WTC11 (cell line): Measurements from ENCODE around the gene CSPG4. TPM values are rescaled to one million over a fixed set of nuclear protein-coding genes. Genes with fewer than 3 reads are reported as not detected.

Source experiments
- ATAC-seq: fragments of 200-7000 bp; cut with Tn5 transposase; 2 replicates; pipeline ENCODE4 v1.10.0; 2021; ENCODE audit warnings: mild to moderate bottlenecking, moderate library complexity
- CTCF ChIA-PET: fragments of 300-600 bp; sonication (Branson Sonifier 250); formaldehyde crosslinking; loops from one replicate; lab custom pipeline; 2021; ENCODE audit warnings: antibody characterized with exemption; lab: Charles Lee
- POLR2A ChIA-PET: fragments of 350-600 bp; sonication (Branson Sonifier 250); formaldehyde crosslinking; loops from one replicate; lab custom pipeline; 2021; ENCODE audit warnings: antibody characterized with exemption; lab: Charles Lee
- DNase-seq: peaks from one replicate; pipeline ENCODE4 v3.0.0; 2021; ENCODE audit warnings: low spot score
- H3K27ac Mint-ChIP-seq: 2 replicates; pipeline ENCODE4 v1.8.0; 2021; ENCODE audit warnings: mixed read lengths
- H3K27me3 Mint-ChIP-seq: 2 replicates; pipeline ENCODE4 v1.8.0; 2021; ENCODE audit warnings: low read depth, mild to moderate bottlenecking, moderate library complexity, mixed read lengths
- H3K36me3 Mint-ChIP-seq: 2 replicates; pipeline ENCODE4 v1.8.0; 2021; ENCODE audit warnings: mixed read lengths
- H3K4me1 Mint-ChIP-seq: 2 replicates; pipeline ENCODE4 v1.8.0; 2022; ENCODE audit warnings: mixed read lengths
- H3K4me3 Mint-ChIP-seq: 2 replicates; pipeline ENCODE4 v1.8.0; 2021; ENCODE audit warnings: mild to moderate bottlenecking, moderate library complexity, mixed read lengths
- H3K9me3 Mint-ChIP-seq: 2 replicates; pipeline ENCODE4 v1.8.0; 2021; ENCODE audit warnings: mixed read lengths
- CREB1 ChIP-seq: sonication (generic); formaldehyde crosslinking; IDR thresholded peaks from 2 replicates; pipeline ENCODE4 v1.8.0; 2023; ENCODE audit warnings: mild to moderate bottlenecking, missing genetic modification reagents
- ELF4 ChIP-seq: sonication (generic); formaldehyde crosslinking; IDR thresholded peaks from 2 replicates; pipeline ENCODE4 v1.8.1; 2022; ENCODE audit warnings: low read depth, mild to moderate bottlenecking, moderate library complexity, missing genetic modification reagents
- SMAD4 ChIP-seq: sonication (generic); formaldehyde crosslinking; IDR thresholded peaks from 2 replicates; pipeline ENCODE4 v1.8.0; 2022; ENCODE audit warnings: mild to moderate bottlenecking, missing genetic modification reagents
- SOX15 ChIP-seq: fragments of 250-450 bp; sonication (Bioruptor Pico); IDR thresholded peaks from 2 replicates; pipeline ENCODE4 v1.9.0; 2021; ENCODE audit warnings: mild to moderate bottlenecking
- SP1 ChIP-seq: sonication (generic); formaldehyde crosslinking; conservative IDR thresholded peaks from 2 replicates; pipeline ENCODE4 v1.8.1; 2022; ENCODE audit warnings: missing genetic modification reagents
- TEAD1 ChIP-seq: sonication (generic); formaldehyde crosslinking; IDR thresholded peaks from 2 replicates; pipeline ENCODE4 v1.8.0; 2022; ENCODE audit warnings: mild to moderate bottlenecking, missing genetic modification reagents
- TP53 ChIP-seq: sonication (generic); formaldehyde crosslinking; IDR thresholded peaks from 2 replicates; pipeline ENCODE4 v1.8.1; 2023; ENCODE audit warnings: mild to moderate bottlenecking, missing genetic modification reagents
- ZNF317 ChIP-seq: sonication (generic); formaldehyde crosslinking; IDR thresholded peaks from 2 replicates; pipeline ENCODE4 v1.8.1; 2023; ENCODE audit warnings: low read depth, mild to moderate bottlenecking, moderate library complexity, missing genetic modification reagents, borderline replicate concordance
- ZNF396 ChIP-seq: fragments of 250-450 bp; sonication (Bioruptor Pico); IDR thresholded peaks from 2 replicates; pipeline ENCODE4 v1.8.0; 2021; ENCODE audit warnings: mild to moderate bottlenecking, moderate library complexity, borderline replicate concordance
- total RNA-seq: library from RNA; stranded (reverse); gene quantifications from 3 replicates; pipeline ENCODE4 v1.2.3, GENCODE V29; 2021
- TF ChIP-seq, protein P1 (sequence below): sonication (generic); formaldehyde crosslinking; IDR thresholded peaks from 2 replicates; pipeline ENCODE4 v1.8.0; 2022; ENCODE audit warnings: mild to moderate bottlenecking, missing genetic modification reagents
- TF ChIP-seq, protein P2 (sequence below): sonication (generic); formaldehyde crosslinking; IDR thresholded peaks from 2 replicates; pipeline ENCODE4 v1.8.0; 2023; ENCODE audit warnings: missing genetic modification reagents, mild to moderate bottlenecking, borderline replicate concordance
- TF ChIP-seq, protein P3 (sequence below): sonication (generic); formaldehyde crosslinking; IDR thresholded peaks from 2 replicates; pipeline ENCODE4 v1.8.1; 2022; ENCODE audit warnings: mild to moderate bottlenecking, missing genetic modification reagents, moderate library complexity, borderline replicate concordance
- TF ChIP-seq, protein P4 (sequence below): fragments of 250-450 bp; sonication (Bioruptor Pico); IDR thresholded peaks from 2 replicates; pipeline ENCODE4 v1.9.0; 2021; ENCODE audit warnings: mild to moderate bottlenecking, borderline replicate concordance
- TF ChIP-seq, protein P5 (sequence below): sonication (generic); formaldehyde crosslinking; IDR thresholded peaks from 2 replicates; pipeline ENCODE4 v1.8.1; 2023; ENCODE audit warnings: mild to moderate bottlenecking, moderate library complexity, missing genetic modification reagents

CSPG4 gene
- total RNA-seq, 1 experiment from 2014 or later: 2.9 TPM

DNA sequence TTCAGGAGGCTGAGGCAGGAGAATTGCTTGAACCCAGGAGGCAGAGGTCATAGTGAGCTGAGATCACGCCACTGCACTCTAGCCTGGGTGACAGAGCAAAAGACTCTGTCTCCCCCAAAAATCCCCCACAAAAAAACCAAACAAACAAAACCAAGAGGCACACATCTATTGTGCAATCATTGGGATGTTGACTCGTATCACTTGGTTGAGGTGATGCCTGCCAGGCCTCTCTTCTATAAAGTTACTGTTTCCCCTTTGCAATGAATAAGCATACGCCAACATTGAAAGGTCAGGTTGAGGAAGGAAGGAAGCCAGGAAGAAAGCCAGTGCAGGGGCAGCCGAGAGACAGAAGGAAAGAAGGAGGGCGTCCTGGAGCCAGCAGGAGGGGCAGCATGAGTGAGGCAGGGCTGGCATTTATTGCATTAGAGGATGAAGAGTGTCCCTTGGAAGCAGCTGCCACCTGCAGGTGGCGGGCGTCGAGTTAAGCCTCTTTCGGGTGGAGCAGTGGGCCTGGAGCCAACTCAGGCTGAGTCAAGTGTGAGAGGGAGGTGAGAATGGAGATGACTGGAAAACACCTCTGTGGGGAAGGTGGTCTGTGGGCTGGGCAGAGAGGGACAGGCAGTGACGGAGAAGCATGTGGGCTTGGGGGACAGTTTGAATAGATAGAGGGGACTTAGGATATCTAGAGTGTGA lies 8.3 kb upstream of the CSPG4 start:
- no peaks in the 10 kb centered on the region for H3K36me3 Mint-ChIP-seq
- DNase-seq (peak; percentile 54), ATAC-seq (peak; percentile 83)
- POLR2A ChIA-PET: no interaction called here
- no peak overlapping the region for H3K27ac Mint-ChIP-seq
- H3K4me1 Mint-ChIP-seq: no peaks in the 10 kb centered on the region; the same call in 1 of the 2 replicates
- H3K9me3 Mint-ChIP-seq: no peaks in the 10 kb centered on the region
- CTCF ChIA-PET: interaction anchor here (0.5 to 1.4 kb wide), 10 partner anchors 12 to 419 kb away, joined by 3 to 6 read pairs (median 3); no protein-coding TSS in a partner anchor
- H3K27me3 Mint-ChIP-seq: peaks cover 37% of the 10 kb centered on the region
- TF ChIP-seq TP53 (CRISPR knock-in tag): no peak
- no peak for TF ChIP-seq ZNF317 (CRISPR knock-in tag)
- TF ChIP-seq SOX15 (CRISPR knock-in tag): no peak
- TF ChIP-seq CREB1 (CRISPR knock-in tag): no peak
- no peak for TF ChIP-seq ZNF396 (CRISPR knock-in tag)
- TF ChIP-seq, protein P1, sequence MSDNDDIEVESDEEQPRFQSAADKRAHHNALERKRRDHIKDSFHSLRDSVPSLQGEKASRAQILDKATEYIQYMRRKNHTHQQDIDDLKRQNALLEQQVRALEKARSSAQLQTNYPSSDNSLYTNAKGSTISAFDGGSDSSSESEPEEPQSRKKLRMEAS (CRISPR knock-in tag): no peak
- no peak for TF ChIP-seq TEAD1
- TF ChIP-seq, protein P2, sequence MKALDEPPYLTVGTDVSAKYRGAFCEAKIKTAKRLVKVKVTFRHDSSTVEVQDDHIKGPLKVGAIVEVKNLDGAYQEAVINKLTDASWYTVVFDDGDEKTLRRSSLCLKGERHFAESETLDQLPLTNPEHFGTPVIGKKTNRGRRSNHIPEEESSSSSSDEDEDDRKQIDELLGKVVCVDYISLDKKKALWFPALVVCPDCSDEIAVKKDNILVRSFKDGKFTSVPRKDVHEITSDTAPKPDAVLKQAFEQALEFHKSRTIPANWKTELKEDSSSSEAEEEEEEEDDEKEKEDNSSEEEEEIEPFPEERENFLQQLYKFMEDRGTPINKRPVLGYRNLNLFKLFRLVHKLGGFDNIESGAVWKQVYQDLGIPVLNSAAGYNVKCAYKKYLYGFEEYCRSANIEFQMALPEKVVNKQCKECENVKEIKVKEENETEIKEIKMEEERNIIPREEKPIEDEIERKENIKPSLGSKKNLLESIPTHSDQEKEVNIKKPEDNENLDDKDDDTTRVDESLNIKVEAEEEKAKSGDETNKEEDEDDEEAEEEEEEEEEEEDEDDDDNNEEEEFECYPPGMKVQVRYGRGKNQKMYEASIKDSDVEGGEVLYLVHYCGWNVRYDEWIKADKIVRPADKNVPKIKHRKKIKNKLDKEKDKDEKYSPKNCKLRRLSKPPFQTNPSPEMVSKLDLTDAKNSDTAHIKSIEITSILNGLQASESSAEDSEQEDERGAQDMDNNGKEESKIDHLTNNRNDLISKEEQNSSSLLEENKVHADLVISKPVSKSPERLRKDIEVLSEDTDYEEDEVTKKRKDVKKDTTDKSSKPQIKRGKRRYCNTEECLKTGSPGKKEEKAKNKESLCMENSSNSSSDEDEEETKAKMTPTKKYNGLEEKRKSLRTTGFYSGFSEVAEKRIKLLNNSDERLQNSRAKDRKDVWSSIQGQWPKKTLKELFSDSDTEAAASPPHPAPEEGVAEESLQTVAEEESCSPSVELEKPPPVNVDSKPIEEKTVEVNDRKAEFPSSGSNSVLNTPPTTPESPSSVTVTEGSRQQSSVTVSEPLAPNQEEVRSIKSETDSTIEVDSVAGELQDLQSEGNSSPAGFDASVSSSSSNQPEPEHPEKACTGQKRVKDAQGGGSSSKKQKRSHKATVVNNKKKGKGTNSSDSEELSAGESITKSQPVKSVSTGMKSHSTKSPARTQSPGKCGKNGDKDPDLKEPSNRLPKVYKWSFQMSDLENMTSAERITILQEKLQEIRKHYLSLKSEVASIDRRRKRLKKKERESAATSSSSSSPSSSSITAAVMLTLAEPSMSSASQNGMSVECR (CRISPR knock-in tag): no peak
- TF ChIP-seq, protein P3, sequence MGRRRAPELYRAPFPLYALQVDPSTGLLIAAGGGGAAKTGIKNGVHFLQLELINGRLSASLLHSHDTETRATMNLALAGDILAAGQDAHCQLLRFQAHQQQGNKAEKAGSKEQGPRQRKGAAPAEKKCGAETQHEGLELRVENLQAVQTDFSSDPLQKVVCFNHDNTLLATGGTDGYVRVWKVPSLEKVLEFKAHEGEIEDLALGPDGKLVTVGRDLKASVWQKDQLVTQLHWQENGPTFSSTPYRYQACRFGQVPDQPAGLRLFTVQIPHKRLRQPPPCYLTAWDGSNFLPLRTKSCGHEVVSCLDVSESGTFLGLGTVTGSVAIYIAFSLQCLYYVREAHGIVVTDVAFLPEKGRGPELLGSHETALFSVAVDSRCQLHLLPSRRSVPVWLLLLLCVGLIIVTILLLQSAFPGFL: no peak
- TF ChIP-seq SMAD4 (CRISPR knock-in tag): no peak
- TF ChIP-seq, protein P4, sequence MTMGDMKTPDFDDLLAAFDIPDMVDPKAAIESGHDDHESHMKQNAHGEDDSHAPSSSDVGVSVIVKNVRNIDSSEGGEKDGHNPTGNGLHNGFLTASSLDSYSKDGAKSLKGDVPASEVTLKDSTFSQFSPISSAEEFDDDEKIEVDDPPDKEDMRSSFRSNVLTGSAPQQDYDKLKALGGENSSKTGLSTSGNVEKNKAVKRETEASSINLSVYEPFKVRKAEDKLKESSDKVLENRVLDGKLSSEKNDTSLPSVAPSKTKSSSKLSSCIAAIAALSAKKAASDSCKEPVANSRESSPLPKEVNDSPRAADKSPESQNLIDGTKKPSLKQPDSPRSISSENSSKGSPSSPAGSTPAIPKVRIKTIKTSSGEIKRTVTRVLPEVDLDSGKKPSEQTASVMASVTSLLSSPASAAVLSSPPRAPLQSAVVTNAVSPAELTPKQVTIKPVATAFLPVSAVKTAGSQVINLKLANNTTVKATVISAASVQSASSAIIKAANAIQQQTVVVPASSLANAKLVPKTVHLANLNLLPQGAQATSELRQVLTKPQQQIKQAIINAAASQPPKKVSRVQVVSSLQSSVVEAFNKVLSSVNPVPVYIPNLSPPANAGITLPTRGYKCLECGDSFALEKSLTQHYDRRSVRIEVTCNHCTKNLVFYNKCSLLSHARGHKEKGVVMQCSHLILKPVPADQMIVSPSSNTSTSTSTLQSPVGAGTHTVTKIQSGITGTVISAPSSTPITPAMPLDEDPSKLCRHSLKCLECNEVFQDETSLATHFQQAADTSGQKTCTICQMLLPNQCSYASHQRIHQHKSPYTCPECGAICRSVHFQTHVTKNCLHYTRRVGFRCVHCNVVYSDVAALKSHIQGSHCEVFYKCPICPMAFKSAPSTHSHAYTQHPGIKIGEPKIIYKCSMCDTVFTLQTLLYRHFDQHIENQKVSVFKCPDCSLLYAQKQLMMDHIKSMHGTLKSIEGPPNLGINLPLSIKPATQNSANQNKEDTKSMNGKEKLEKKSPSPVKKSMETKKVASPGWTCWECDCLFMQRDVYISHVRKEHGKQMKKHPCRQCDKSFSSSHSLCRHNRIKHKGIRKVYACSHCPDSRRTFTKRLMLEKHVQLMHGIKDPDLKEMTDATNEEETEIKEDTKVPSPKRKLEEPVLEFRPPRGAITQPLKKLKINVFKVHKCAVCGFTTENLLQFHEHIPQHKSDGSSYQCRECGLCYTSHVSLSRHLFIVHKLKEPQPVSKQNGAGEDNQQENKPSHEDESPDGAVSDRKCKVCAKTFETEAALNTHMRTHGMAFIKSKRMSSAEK: no peak
- TF ChIP-seq ELF4 (CRISPR knock-in tag): no peak
- no peak for TF ChIP-seq SP1 (CRISPR knock-in tag)
- no peak overlapping the region for H3K4me3 Mint-ChIP-seq

DNA sequence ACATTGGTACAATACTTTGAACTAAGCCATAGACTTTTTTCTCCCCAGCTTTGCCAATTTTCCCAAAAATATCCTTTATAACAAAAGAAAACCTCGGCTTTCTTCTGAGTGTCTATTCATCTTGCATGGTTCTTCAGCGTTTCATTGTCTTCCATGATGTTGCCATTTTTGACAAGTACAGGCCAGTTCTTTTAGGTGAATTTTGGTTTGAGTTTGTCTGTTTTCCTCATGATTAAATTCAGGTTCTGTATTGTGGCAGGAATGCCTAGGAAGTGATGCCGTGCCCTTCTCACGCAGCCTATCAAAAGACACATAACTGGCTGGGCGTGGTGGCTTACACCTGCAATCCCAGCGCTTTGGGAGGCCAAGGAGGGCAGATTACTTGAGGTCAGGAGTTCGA lies 7.6 kb upstream of the CSPG4 start:
- POLR2A ChIA-PET: no interaction called here

More for the DNA sequence above, 7.6 kb upstream of the CSPG4 start:
- DNase-seq: no peak
- Mint-ChIP-seq H3K9me3 (no peaks in the 10 kb centered on the region), H3K27ac (no peak overlapping the region), H3K36me3 (no peaks in the 10 kb centered on the region), H3K27me3 (peaks cover 31% of the 10 kb centered on the region), H3K4me1 (no peaks in the 10 kb centered on the region; the same call in 1 of the 2 replicates), H3K4me3 (no peak overlapping the region)
- ATAC-seq: no peak
- CTCF ChIA-PET: interaction anchor here (1.4 kb wide), 2 partner anchors 34 to 208 kb away, joined by 3 to 6 read pairs; no protein-coding TSS in a partner anchor
- TF ChIP-seq, protein P5, sequence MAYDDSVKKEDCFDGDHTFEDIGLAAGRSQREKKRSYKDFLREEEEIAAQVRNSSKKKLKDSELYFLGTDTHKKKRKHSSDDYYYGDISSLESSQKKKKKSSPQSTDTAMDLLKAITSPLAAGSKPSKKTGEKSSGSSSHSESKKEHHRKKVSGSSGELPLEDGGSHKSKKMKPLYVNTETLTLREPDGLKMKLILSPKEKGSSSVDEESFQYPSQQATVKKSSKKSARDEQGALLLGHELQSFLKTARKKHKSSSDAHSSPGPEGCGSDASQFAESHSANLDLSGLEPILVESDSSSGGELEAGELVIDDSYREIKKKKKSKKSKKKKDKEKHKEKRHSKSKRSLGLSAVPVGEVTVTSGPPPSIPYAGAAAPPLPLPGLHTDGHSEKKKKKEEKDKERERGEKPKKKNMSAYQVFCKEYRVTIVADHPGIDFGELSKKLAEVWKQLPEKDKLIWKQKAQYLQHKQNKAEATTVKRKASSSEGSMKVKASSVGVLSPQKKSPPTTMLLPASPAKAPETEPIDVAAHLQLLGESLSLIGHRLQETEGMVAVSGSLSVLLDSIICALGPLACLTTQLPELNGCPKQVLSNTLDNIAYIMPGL (CRISPR knock-in tag): no peak
